ENCODE measurements around the gene EDNRA. TPM values are rescaled to one million over a fixed set of nuclear protein-coding genes. Genes with fewer than 3 reads are reported as not detected.

The EDNRA gene
- total RNA-seq, 1 donor from 2014 or later = 135 TPM

DNA sequence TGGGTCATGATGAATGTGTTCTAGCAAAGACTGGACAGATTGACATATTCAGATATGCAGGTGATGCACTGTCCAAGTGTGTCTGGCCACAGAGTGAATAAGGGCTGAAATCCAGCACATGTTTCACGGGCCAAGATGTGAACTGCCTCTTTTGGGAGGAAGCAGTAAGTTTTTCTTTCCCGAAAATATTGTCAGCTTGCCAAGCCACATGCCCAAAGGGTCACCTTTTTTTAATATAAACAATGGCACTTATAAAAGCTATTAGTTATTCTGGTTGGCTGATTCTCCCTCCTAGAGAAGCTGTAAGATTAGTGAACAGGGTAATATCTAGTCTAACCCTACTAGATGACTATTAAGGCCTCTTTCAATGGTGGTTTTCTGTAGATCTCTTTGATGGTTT, 1.5 kb upstream of the EDNRA start:
- no peak overlapping the region for H3K4me3 Mint-ChIP-seq (ENCODE audit: unreplicated experiment)
- H3K27me3 Mint-ChIP-seq (ENCODE audit: low read depth) = no peaks in the 10 kb centered on the region
- peaks cover 2% of the 10 kb centered on the region for H3K36me3 Mint-ChIP-seq (ENCODE audit: low read depth)
- peak overlapping the region; percentile 94 for H3K27ac Mint-ChIP-seq (ENCODE audit: unreplicated experiment)
- DNase-seq (ENCODE audit: low spot score) = no peak
- no peaks in the 10 kb centered on the region for H3K9me3 Mint-ChIP-seq (ENCODE audit: low read depth)
- TF ChIP-seq CTCF (IDR thresholded peaks at IDR 0.05) = no peak
- H3K4me1 Mint-ChIP-seq (ENCODE audit: low read depth) = peaks cover 39% of the 10 kb centered on the region

DNA sequence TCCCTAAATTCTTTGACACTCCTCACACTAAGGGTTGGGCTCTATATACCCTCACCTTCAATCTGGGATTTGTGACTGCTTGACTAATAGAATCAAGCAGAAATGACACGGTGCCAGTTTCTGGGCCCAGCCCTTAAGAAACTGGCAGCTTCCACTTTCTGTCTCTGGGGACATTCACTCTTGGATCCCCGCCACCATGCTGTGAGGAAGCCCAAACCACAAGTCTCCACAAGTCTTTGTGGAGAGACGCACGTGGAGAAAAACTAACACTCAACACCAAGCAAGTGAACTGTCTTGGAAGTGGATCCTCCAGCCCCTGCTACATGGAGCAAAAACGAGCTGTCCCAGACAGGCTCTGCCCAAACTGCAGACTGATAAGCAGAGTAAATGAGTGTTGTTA, 1.1 kb upstream of the EDNRA start:
- no peak for DNase-seq (ENCODE audit: low spot score)
- Mint-ChIP-seq H3K4me3 (ENCODE audit: unreplicated experiment) (peak overlapping the region; percentile 94), H3K9me3 (ENCODE audit: low read depth) (no peaks in the 10 kb centered on the region), H3K27me3 (ENCODE audit: low read depth) (no peaks in the 10 kb centered on the region), H3K4me1 (ENCODE audit: low read depth) (peaks cover 42% of the 10 kb centered on the region), H3K36me3 (ENCODE audit: low read depth) (peaks cover 2% of the 10 kb centered on the region), H3K27ac (ENCODE audit: unreplicated experiment) (peak overlapping the region; percentile 94)
- no peak for TF ChIP-seq CTCF (IDR thresholded peaks at IDR 0.05)

- Mint-ChIP-seq H3K4me1 (ENCODE audit: low read depth) (peaks cover 46% of the 10 kb centered on the region), H3K36me3 (ENCODE audit: low read depth) (peaks cover 7% of the 10 kb centered on the region), H3K9me3 (ENCODE audit: low read depth) (no peaks in the 10 kb centered on the region), H3K4me3 (ENCODE audit: unreplicated experiment) (peak overlapping the region; percentile 94), H3K27me3 (ENCODE audit: low read depth) (no peaks in the 10 kb centered on the region), H3K27ac (ENCODE audit: unreplicated experiment) (peak overlapping the region; percentile 94)
- no peak for DNase-seq (ENCODE audit: low spot score)
- no peak for TF ChIP-seq CTCF (IDR thresholded peaks at IDR 0.05)
Observed at GRCh38 chr4:147480502-147480890, 401 bp upstream of the EDNRA start.

DNA sequence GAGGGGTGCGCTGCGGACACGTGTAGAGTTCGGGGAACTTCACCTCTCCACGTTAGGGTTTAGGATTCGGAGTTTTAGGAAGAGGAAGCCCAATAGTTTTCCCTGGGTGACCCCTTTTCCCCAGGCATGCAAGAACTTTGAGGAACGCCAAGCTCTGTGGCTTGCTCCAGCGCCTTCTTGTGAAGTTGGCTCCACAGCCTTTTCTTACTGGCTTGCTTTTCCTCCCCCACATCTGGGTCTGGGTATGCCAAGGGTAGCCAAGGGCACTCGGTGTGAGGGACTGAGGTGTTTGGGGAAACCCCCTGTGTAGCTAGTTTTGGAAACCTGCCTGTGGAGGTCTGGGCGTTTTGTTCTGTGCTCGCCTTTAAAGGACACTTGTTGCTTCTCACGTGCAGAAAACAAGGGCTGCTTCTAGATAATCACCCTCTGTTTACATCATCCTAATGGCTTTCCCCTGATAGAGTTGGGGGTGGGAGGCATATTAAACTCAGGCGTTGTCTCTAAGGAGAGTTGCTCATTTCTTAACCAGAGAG, 746 bp downstream of the EDNRA start:
- Mint-ChIP-seq H3K27me3 (ENCODE audit: low read depth) (no peaks in the 10 kb centered on the region), H3K4me3 (ENCODE audit: unreplicated experiment) (peak overlapping the region; percentile 94), H3K9me3 (ENCODE audit: low read depth) (no peaks in the 10 kb centered on the region), H3K36me3 (ENCODE audit: low read depth) (peaks cover 17% of the 10 kb centered on the region), H3K27ac (ENCODE audit: unreplicated experiment) (peak overlapping the region; percentile 89), H3K4me1 (ENCODE audit: low read depth) (peaks cover 56% of the 10 kb centered on the region)
- TF ChIP-seq CTCF (IDR thresholded peaks at IDR 0.05) = no peak
- no peak for DNase-seq (ENCODE audit: low spot score)

DNA sequence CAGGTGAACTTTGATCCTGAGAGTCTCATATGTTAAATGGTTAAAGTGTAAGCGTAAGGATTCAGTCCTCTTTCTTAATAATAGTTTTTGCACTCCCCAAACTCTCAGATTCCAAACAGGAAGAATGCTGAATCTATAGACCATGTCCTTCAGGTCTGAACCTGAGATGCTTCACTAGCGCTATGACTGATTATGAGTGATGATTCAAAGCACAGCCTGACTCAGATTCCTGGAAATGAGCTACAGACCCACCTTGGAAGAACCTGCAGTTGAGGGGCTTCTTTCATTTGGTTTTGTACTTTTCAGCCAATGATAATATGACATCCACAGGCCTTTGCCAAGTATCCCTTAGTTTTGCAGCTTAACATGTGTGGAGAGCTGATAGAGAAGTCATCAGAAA, 1.4 kb downstream of the EDNRA start:
- Mint-ChIP-seq H3K9me3 (ENCODE audit: low read depth) (no peaks in the 10 kb centered on the region), H3K4me1 (ENCODE audit: low read depth) (peaks cover 63% of the 10 kb centered on the region), H3K36me3 (ENCODE audit: low read depth) (peaks cover 22% of the 10 kb centered on the region), H3K4me3 (ENCODE audit: unreplicated experiment) (peak overlapping the region; percentile 94), H3K27me3 (ENCODE audit: low read depth) (no peaks in the 10 kb centered on the region), H3K27ac (ENCODE audit: unreplicated experiment) (peak overlapping the region; percentile 89)
- no peak for DNase-seq (ENCODE audit: low spot score)
- TF ChIP-seq CTCF (IDR thresholded peaks at IDR 0.05) = no peak

Data from chondrocyte (in vitro differentiated cells).